Spleen (tissue), 7 donors: Measurements from ENCODE around the gene ANKS3.
A peak's percentile ranks its signal among the peaks of the same experiment; 100 is the strongest.

Experiments
- POLR2A ChIP-seq, 3 donors: fragments of 450-650 bp; IDR thresholded peaks; one replicate each; pipeline ENCODE4 v1.5.1; 2017; ENCODE audit warnings: antibody characterized with exemption in 3 of 3, mild to moderate bottlenecking in 1 of 3
- POLR2AphosphoS5 ChIP-seq, 3 donors: sonication (generic); formaldehyde crosslinking; IDR thresholded peaks; one replicate each; pipeline ENCODE4 v1.5.1; 2017; ENCODE audit warnings: antibody characterized with exemption in 3 of 3
- TF ChIP-seq, protein P1 (sequence below), 11 experiments: fragments of 200-600 bp in 7 of 11; fragments of 450-650 bp in 4 of 11; sonication (generic) in 4 of 11; IDR thresholded peaks in 8 of 11; conservative IDR thresholded peaks in 3 of 11; 1 replicate in 7 of 11; 2 replicates in 4 of 11; pipeline versions ENCODE4 v1.4.0 to v1.8.0; 2016 to 2021; ENCODE audit warnings: antibody characterized with exemption in 11 of 11, inconsistent platforms in 4 of 11, mild to moderate bottlenecking in 1 of 11
- donor health status: DM: no; HTN: no; CAD: no; lungs with moderate emphysema.
- donor health status: DM: no; HTN: no; CAD: no.
- donor health status: DM: no; HTN: no; CAD: no.

DNA sequence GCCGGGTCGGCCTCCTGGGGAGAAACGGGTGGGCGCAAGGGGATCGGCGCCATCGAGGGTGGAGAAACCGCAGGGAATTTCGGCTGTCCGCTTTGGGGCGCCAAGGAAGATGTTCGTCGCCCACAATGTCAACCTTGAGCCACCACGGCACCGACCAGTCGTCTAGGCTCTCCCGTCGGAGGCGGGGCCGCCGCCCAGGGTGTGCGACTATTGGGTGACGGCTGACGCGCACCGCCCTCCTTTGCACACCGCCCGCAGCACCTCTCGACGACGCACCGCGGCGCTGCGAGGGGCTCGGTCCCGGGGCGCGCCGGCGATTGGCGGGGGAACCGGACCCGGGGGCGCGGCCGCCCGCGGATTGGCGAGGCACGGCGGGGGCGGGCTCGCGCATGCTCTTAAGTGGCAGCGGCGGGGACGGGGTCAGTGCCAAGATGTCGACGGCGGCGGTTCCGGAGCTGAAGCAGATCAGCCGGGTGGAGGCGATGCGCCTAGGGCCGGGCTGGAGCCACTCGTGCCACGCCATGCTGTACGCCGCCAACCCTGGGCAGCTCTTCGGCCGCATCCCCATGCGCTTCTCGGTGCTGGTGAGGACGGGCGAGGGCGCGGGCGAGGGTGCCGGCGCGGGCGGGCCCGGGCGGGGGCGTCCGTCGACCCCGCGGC, 40.6 kb downstream of the ANKS3 start, which contains the start of gene NUDT16L1:
- TF ChIP-seq, protein P1, sequence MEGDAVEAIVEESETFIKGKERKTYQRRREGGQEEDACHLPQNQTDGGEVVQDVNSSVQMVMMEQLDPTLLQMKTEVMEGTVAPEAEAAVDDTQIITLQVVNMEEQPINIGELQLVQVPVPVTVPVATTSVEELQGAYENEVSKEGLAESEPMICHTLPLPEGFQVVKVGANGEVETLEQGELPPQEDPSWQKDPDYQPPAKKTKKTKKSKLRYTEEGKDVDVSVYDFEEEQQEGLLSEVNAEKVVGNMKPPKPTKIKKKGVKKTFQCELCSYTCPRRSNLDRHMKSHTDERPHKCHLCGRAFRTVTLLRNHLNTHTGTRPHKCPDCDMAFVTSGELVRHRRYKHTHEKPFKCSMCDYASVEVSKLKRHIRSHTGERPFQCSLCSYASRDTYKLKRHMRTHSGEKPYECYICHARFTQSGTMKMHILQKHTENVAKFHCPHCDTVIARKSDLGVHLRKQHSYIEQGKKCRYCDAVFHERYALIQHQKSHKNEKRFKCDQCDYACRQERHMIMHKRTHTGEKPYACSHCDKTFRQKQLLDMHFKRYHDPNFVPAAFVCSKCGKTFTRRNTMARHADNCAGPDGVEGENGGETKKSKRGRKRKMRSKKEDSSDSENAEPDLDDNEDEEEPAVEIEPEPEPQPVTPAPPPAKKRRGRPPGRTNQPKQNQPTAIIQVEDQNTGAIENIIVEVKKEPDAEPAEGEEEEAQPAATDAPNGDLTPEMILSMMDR (IDR thresholded peaks at IDR 0.05 in 8 of 11, conservative IDR thresholded peaks at IDR 0.05 in 3 of 11), result peak in 9 of 11 experiments; percentile 27 to 80 (median 61)
- TF ChIP-seq POLR2AphosphoS5 (IDR thresholded peaks at IDR 0.05) (peak; percentile 94 to 96 (median 95)), POLR2A (IDR thresholded peaks at IDR 0.05) (peak in 1 of 3 donors; percentile 68)
